Activated CD4-positive, alpha-beta T cell treated with anti-CD3 and anti-CD28 coated beads for 36 hours (primary cell): ENCODE measurements around the gene ADAMTS9. TPM values are rescaled to one million over a fixed set of nuclear protein-coding genes. Genes with fewer than 3 reads are reported as not detected.

ENCODE experiments used
- ATAC-seq: fragments of 200-7000 bp; cut with Tn5 transposase; one replicate; pipeline ENCODE4 v1.10.0; 2021; ENCODE audit warnings: mild to moderate bottlenecking, moderate library complexity
- CTCF ChIA-PET: fragments of 350-600 bp; sonication (Branson Sonifier 250); formaldehyde crosslinking; loops from one replicate; lab custom pipeline; 2021; ENCODE audit warnings: antibody characterized with exemption; lab: Charles Lee
- POLR2A ChIA-PET: fragments of 350-600 bp; sonication (Branson Sonifier 250); formaldehyde crosslinking; loops from one replicate; lab custom pipeline; 2021; ENCODE audit warnings: antibody characterized with exemption, inconsistent platforms; lab: Charles Lee
- DNase-seq: peaks from one replicate; pipeline ENCODE4 v3.0.0-alpha.2; 2020
- H3K27ac Mint-ChIP-seq: one replicate; pipeline ENCODE4 v1.8.0; 2021; ENCODE audit warnings: mixed read lengths
- H3K27me3 Mint-ChIP-seq: one replicate; pipeline ENCODE4 v1.8.0; 2021; ENCODE audit warnings: mixed read lengths
- H3K36me3 Mint-ChIP-seq: one replicate; pipeline ENCODE4 v1.8.0; 2021; ENCODE audit warnings: low read depth, mixed read lengths
- H3K4me1 Mint-ChIP-seq: one replicate; pipeline ENCODE4 v1.8.0; 2021; ENCODE audit warnings: mixed read lengths
- H3K4me3 Mint-ChIP-seq: one replicate; pipeline ENCODE4 v1.8.0; 2021; ENCODE audit warnings: mild to moderate bottlenecking, moderate library complexity, mixed read lengths
- H3K9me3 Mint-ChIP-seq: one replicate; pipeline ENCODE4 v1.8.0; 2021; ENCODE audit warnings: low read depth, mixed read lengths
- intact Hi-C, 2 experiments: fragments of 100-400 bp; cut with DNase I in 1 of 2; cut with micrococcal nuclease in 1 of 2; formaldehyde crosslinking; loops; one replicate each; pipeline versions ENCODE4 v1.14.2 to v1.15.1; 2022 to 2024; cut with DNase I, micrococcal nuclease
- total RNA-seq, 2 experiments: library from RNA; stranded (reverse); gene quantifications; one replicate each; pipeline ENCODE4 v1.2.3, GENCODE V29; 2021

Gene ADAMTS9
- total RNA-seq, 2 experiments from 2014 or later, result not detected

- intact Hi-C loops, result no loop called here
- DNase-seq (no peak), ATAC-seq (no peak)
- ChIA-PET POLR2A (no interaction called here), CTCF (no interaction called here)
- no peaks in the 10 kb centered on the region for H3K36me3 Mint-ChIP-seq
- H3K27me3 Mint-ChIP-seq, result peaks cover 4% of the 10 kb centered on the region
- H3K9me3 Mint-ChIP-seq, result no peaks in the 10 kb centered on the region
- H3K27ac Mint-ChIP-seq, result no peak overlapping the region
- no peaks in the 10 kb centered on the region for H3K4me1 Mint-ChIP-seq
- H3K4me3 Mint-ChIP-seq, result no peak overlapping the region
Observed at GRCh38 chr3:64588380-64588779, 99.4 kb downstream of the ADAMTS9 start.

- ChIA-PET CTCF (interaction anchor here (0.7 kb wide), 1 partner anchor 11 kb away, joined by 3 read pairs; no protein-coding TSS in a partner anchor), POLR2A (no interaction called here)
- Mint-ChIP-seq H3K9me3 (no peaks in the 10 kb centered on the region), H3K27me3 (peaks cover 4% of the 10 kb centered on the region), H3K4me3 (no peak overlapping the region), H3K36me3 (no peaks in the 10 kb centered on the region), H3K27ac (no peak overlapping the region), H3K4me1 (no peaks in the 10 kb centered on the region)
- ATAC-seq (no peak), DNase-seq (no peak)
- intact Hi-C loops, result no loop called here
Observed at GRCh38 chr3:64586952-64587351, 100.8 kb downstream of the ADAMTS9 start.

- H3K27ac Mint-ChIP-seq, result no peak overlapping the region
- ChIA-PET CTCF (interaction anchor here (0.9 to 1.2 kb wide), 2 partner anchors 9 kb away, joined by 3 read pairs; no protein-coding TSS in a partner anchor), POLR2A (no interaction called here)
- DNase-seq (no peak), ATAC-seq (no peak)
- H3K27me3 Mint-ChIP-seq, result peaks cover 4% of the 10 kb centered on the region
- no peak overlapping the region for H3K4me3 Mint-ChIP-seq
- no peaks in the 10 kb centered on the region for H3K36me3 Mint-ChIP-seq
- no peaks in the 10 kb centered on the region for H3K9me3 Mint-ChIP-seq
- intact Hi-C loops, result no loop called here
- no peaks in the 10 kb centered on the region for H3K4me1 Mint-ChIP-seq
Observed at GRCh38 chr3:64584179-64584578, 103.6 kb downstream of the ADAMTS9 start.

- ChIA-PET CTCF (no interaction called here), POLR2A (no interaction called here)
- H3K27me3 Mint-ChIP-seq, result no peaks in the 10 kb centered on the region
- intact Hi-C loops, result no loop called here
- ATAC-seq (no peak), DNase-seq (no peak)
- H3K36me3 Mint-ChIP-seq, result no peaks in the 10 kb centered on the region
- no peaks in the 10 kb centered on the region for H3K9me3 Mint-ChIP-seq
- H3K4me1 Mint-ChIP-seq, result no peaks in the 10 kb centered on the region
- no peak overlapping the region for H3K27ac Mint-ChIP-seq
- no peak overlapping the region for H3K4me3 Mint-ChIP-seq
Observed at GRCh38 chr3:64578797-64579196, 109.0 kb downstream of the ADAMTS9 start.

- H3K4me3 Mint-ChIP-seq, result no peak overlapping the region
- intact Hi-C loops, result no loop called here
- H3K27me3 Mint-ChIP-seq, result no peaks in the 10 kb centered on the region
- CTCF ChIA-PET, result no interaction called here
- no peak for DNase-seq
- no peaks in the 10 kb centered on the region for H3K9me3 Mint-ChIP-seq
- no peaks in the 10 kb centered on the region for H3K36me3 Mint-ChIP-seq
- POLR2A ChIA-PET, result no interaction called here
- no peaks in the 10 kb centered on the region for H3K4me1 Mint-ChIP-seq
- no peak for ATAC-seq
- H3K27ac Mint-ChIP-seq, result no peak overlapping the region
Observed at GRCh38 chr3:64578062-64578770, 109.6 kb downstream of the ADAMTS9 start.

- CTCF ChIA-PET, result interaction anchor here (0.6 kb wide), 2 partner anchors 10 to 660 kb away, joined by 3 to 5 read pairs; no protein-coding TSS in a partner anchor
- no peaks in the 10 kb centered on the region for H3K9me3 Mint-ChIP-seq
- H3K27me3 Mint-ChIP-seq, result no peaks in the 10 kb centered on the region
- H3K27ac Mint-ChIP-seq, result no peak overlapping the region
- no peaks in the 10 kb centered on the region for H3K36me3 Mint-ChIP-seq
- H3K4me1 Mint-ChIP-seq, result no peaks in the 10 kb centered on the region
- intact Hi-C loops, result no loop called here
- H3K4me3 Mint-ChIP-seq, result no peak overlapping the region
- DNase-seq, result no peak
- ATAC-seq, result no peak
- POLR2A ChIA-PET, result no interaction called here
Observed at GRCh38 chr3:64576211-64576775, 111.5 kb downstream of the ADAMTS9 start.

- DNase-seq, result peak; percentile 3
- ATAC-seq, result no peak
- no peaks in the 10 kb centered on the region for H3K4me1 Mint-ChIP-seq
- ChIA-PET CTCF (interaction anchor here (0.6 to 0.8 kb wide), 4 partner anchors 9 to 1353 kb away, joined by 3 to 5 read pairs (median 3); no protein-coding TSS in a partner anchor), POLR2A (no interaction called here)
- no peak overlapping the region for H3K27ac Mint-ChIP-seq
- H3K27me3 Mint-ChIP-seq, result no peaks in the 10 kb centered on the region
- intact Hi-C loops, result no loop called here
- no peak overlapping the region for H3K4me3 Mint-ChIP-seq
- H3K36me3 Mint-ChIP-seq, result no peaks in the 10 kb centered on the region
- H3K9me3 Mint-ChIP-seq, result no peaks in the 10 kb centered on the region
Observed at GRCh38 chr3:64575211-64575844, 112.5 kb downstream of the ADAMTS9 start.

GRCh38 chr3:64574194-64574593 lies 113.6 kb downstream of the ADAMTS9 start:
- no peak overlapping the region for H3K27ac Mint-ChIP-seq

GRCh38 chr3:64571982-64572381 lies 115.8 kb downstream of the ADAMTS9 start:
- ChIA-PET CTCF (no interaction called here), POLR2A (no interaction called here)
- Mint-ChIP-seq H3K27me3 (no peaks in the 10 kb centered on the region), H3K9me3 (no peaks in the 10 kb centered on the region), H3K4me3 (no peak overlapping the region), H3K27ac (no peak overlapping the region), H3K36me3 (no peaks in the 10 kb centered on the region), H3K4me1 (no peaks in the 10 kb centered on the region)
- intact Hi-C loops, result no loop called here
- ATAC-seq (no peak), DNase-seq (no peak)

More at GRCh38 chr3:64574194-64574593, 113.6 kb downstream of the ADAMTS9 start:
- Mint-ChIP-seq H3K4me3 (no peak overlapping the region), H3K27me3 (no peaks in the 10 kb centered on the region), H3K36me3 (no peaks in the 10 kb centered on the region), H3K4me1 (no peaks in the 10 kb centered on the region), H3K9me3 (no peaks in the 10 kb centered on the region)
- intact Hi-C loops, result no loop called here
- CTCF ChIA-PET, result no interaction called here
- ATAC-seq (no peak), DNase-seq (no peak)
- POLR2A ChIA-PET, result interaction anchor here (0.6 kb wide), 1 partner anchor 31 kb away, joined by 3 read pairs; no protein-coding TSS in a partner anchor

- no peaks in the 10 kb centered on the region for H3K27me3 Mint-ChIP-seq
- ChIA-PET CTCF (interaction anchor here (0.6 kb wide), 1 partner anchor 1103 kb away, joined by 3 read pairs; no protein-coding TSS in a partner anchor), POLR2A (no interaction called here)
- DNase-seq, result no peak
- H3K4me3 Mint-ChIP-seq, result no peak overlapping the region
- no peak overlapping the region for H3K27ac Mint-ChIP-seq
- H3K36me3 Mint-ChIP-seq, result no peaks in the 10 kb centered on the region
- H3K4me1 Mint-ChIP-seq, result no peaks in the 10 kb centered on the region
- intact Hi-C loops, result no loop called here
- no peak for ATAC-seq
- no peaks in the 10 kb centered on the region for H3K9me3 Mint-ChIP-seq
Observed at GRCh38 chr3:64568895-64569517, 118.8 kb downstream of the ADAMTS9 start.

GRCh38 chr3:64566859-64567258 lies 120.9 kb downstream of the ADAMTS9 start:
- H3K9me3 Mint-ChIP-seq, result no peaks in the 10 kb centered on the region
- H3K27me3 Mint-ChIP-seq, result no peaks in the 10 kb centered on the region
- intact Hi-C loops, result no loop called here
- ATAC-seq (no peak), DNase-seq (no peak)
- H3K36me3 Mint-ChIP-seq, result no peaks in the 10 kb centered on the region
- ChIA-PET CTCF (no interaction called here), POLR2A (no interaction called here)
- H3K4me3 Mint-ChIP-seq, result no peak overlapping the region
- H3K27ac Mint-ChIP-seq, result no peak overlapping the region
- H3K4me1 Mint-ChIP-seq, result no peaks in the 10 kb centered on the region
